T-helper 2 cell (primary cell): Measurements from ENCODE around the gene IFNA17.
"Not testable (repeated sequence)": the region's sequence is repeated elsewhere in the genome, so short reads cannot be mapped to it uniquely, and the experiment has no call there.

Experiments used
- DNase-seq, 5 experiments: peaks; one replicate each; pipeline versions ENCODE4 v3.0.0 to v3.0.0-alpha.2; 2012 to 2022
- total RNA-seq, 2 donors: gene quantifications; one replicate each; lab custom pipeline; 2026; lab: John Stamatoyannopoulos, UW

Gene IFNA17
- total RNA-seq = 0 reads per million in 2 donors

GRCh38 chr9:21228122-21228521, at the start of gene IFNA17:
Gene IFNA17 (minus strand): TSS chr9:21228222. CDS start chr9:21228173, 49 bp downstream.
- DNase-seq = no peak

GRCh38 chr9:21268347-21268657, 40.3 kb upstream of the IFNA17 start:
- DNase-seq = no peak

GRCh38 chr9:21267485-21268346, 39.7 kb upstream of the IFNA17 start:
- DNase-seq = no peak

- no peak for DNase-seq
Measured at GRCh38 chr9:21266733-21267484, 38.9 kb upstream of the IFNA17 start.

- DNase-seq = no peak
Measured at GRCh38 chr9:21265421-21266189, 37.6 kb upstream of the IFNA17 start.

- no peak for DNase-seq
Measured at GRCh38 chr9:21255538-21256212, 27.7 kb upstream of the IFNA17 start.

GRCh38 chr9:21252721-21253547, 24.9 kb upstream of the IFNA17 start:
- peak in 2 of 5 experiments; percentile 12 to 30 for DNase-seq

GRCh38 chr9:21251638-21252037, 23.6 kb upstream of the IFNA17 start:
- DNase-seq = no peak

- no peak for DNase-seq
Measured at GRCh38 chr9:21251190-21251589, 23.2 kb upstream of the IFNA17 start.

- no peak for DNase-seq
Measured at GRCh38 chr9:21244836-21245235, 16.8 kb upstream of the IFNA17 start.

GRCh38 chr9:21239911-21240310, 11.9 kb upstream of the IFNA17 start, which contains the start of gene IFNA14:
Gene IFNA14 (minus strand): TSS chr9:21240005. CDS start chr9:21239935, 70 bp downstream.
- no peak for DNase-seq

- DNase-seq = not testable (repeated sequence)
Measured at GRCh38 chr9:21236360-21236714, 8.3 kb upstream of the IFNA17 start.

GRCh38 chr9:21235468-21236359, 7.7 kb upstream of the IFNA17 start:
- peak in 1 of 5 experiments; percentile 39 for DNase-seq

GRCh38 chr9:21234153-21234687, 6.2 kb upstream of the IFNA17 start:
- DNase-seq = no peak

- no peak for DNase-seq
Measured at GRCh38 chr9:21233258-21233657, 5.2 kb upstream of the IFNA17 start.

GRCh38 chr9:21217211-21217610, 10.8 kb downstream of the IFNA17 start, which contains the start of gene IFNA16:
Gene IFNA16 (minus strand): TSS chr9:21217311. CDS start chr9:21217305, 6 bp downstream.
- not testable (repeated sequence) for DNase-seq

- peak in 1 of 5 experiments; percentile 28 for DNase-seq
Measured at GRCh38 chr9:21213411-21214326, 14.4 kb downstream of the IFNA17 start.

GRCh38 chr9:21212160-21212559, 15.9 kb downstream of the IFNA17 start:
- DNase-seq = not testable (repeated sequence)

- DNase-seq = not testable (repeated sequence)
Measured at GRCh38 chr9:21210782-21211181, 17.2 kb downstream of the IFNA17 start.
